HepG2 (cell line): ENCODE data around the gene CHDH.

Source experiments
- CHD4 ChIP-seq: fragments of 200-600 bp; sonication (generic); IDR thresholded peaks from 2 replicates; pipeline ENCODE4 v1.7.0; 2017; ENCODE audit warnings: mild to moderate bottlenecking, low read length, borderline replicate concordance
- JUN ChIP-seq: sonication (generic); formaldehyde crosslinking; IDR thresholded peaks from 2 replicates; pipeline ENCODE4 v1.4.0; 2020; ENCODE audit warnings: mild to moderate bottlenecking, missing genetic modification reagents
- PRPF4 ChIP-seq: fragments of 200-400 bp; formaldehyde crosslinking; IDR thresholded peaks from 2 replicates; pipeline ENCODE4 v1.6.1; 2016; ENCODE audit warnings: low read length, low read depth; ENCODE audit not compliant: poor library complexity, severe bottlenecking
- TP53 ChIP-seq: sonication (generic); formaldehyde crosslinking; conservative IDR thresholded peaks from 2 replicates; pipeline ENCODE4 v1.4.0; 2020; ENCODE audit warnings: missing genetic modification reagents
- YY1 ChIP-seq: IDR thresholded peaks from 2 replicates; pipeline ENCODE4 v1.6.1; 2011; ENCODE audit warnings: low read length, low read depth, moderate library complexity, mild to moderate bottlenecking; ENCODE audit not compliant: insufficient read depth, insufficient replicate concordance
- ZNF24 ChIP-seq: fragments of 450-650 bp; IDR thresholded peaks from 2 replicates; pipeline ENCODE4 v1.6.1; 2017; ENCODE audit warnings: antibody characterized with exemption, mild to moderate bottlenecking
- TF ChIP-seq, protein P1 (sequence below): sonication (generic); formaldehyde crosslinking; IDR thresholded peaks from 2 replicates; pipeline ENCODE4 v1.5.0; 2020; ENCODE audit warnings: mild to moderate bottlenecking, missing genetic modification reagents, moderate library complexity
- TF ChIP-seq, protein P2 (sequence below): sonication (generic); formaldehyde crosslinking; IDR thresholded peaks from 2 replicates; pipeline ENCODE4 v1.4.0; 2020; ENCODE audit warnings: missing genetic modification reagents

DNA sequence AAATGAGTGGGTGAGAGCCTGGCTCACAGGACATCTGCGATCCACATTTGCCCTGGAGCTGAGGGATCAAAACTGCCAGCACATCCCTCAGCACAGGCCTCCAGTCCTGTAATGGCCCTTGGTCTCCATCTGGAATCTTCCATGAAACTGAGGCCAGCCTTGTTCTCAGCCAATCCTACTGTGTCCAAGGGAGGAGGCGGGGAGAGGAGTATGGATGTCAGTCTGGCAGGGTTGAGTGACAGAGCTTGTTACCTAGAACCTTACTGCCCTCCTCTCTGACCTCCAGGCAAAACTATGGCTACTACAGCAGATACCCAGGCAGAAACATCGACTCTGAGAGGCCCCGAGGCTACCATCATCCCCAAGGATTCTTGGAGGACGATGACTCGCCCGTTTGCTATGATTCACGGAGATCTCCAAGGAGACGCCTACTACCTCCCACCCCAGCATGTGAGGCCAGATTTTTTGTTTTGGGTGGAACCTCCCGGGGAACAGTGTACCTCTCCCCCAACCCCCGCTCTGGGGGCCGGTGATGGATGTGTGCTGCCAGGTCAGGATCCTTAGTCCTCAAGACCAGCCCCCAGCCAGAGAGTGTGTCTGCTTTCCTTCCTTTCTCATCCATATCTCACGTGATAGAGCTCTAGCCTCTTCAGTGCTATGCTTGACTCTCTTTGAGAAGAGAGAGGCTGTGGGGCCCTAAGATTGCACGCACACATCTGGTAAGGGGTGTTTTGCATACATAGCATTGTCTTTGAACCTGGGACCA is 41.3 kb downstream of the CHDH start:
- TF ChIP-seq, protein P1, sequence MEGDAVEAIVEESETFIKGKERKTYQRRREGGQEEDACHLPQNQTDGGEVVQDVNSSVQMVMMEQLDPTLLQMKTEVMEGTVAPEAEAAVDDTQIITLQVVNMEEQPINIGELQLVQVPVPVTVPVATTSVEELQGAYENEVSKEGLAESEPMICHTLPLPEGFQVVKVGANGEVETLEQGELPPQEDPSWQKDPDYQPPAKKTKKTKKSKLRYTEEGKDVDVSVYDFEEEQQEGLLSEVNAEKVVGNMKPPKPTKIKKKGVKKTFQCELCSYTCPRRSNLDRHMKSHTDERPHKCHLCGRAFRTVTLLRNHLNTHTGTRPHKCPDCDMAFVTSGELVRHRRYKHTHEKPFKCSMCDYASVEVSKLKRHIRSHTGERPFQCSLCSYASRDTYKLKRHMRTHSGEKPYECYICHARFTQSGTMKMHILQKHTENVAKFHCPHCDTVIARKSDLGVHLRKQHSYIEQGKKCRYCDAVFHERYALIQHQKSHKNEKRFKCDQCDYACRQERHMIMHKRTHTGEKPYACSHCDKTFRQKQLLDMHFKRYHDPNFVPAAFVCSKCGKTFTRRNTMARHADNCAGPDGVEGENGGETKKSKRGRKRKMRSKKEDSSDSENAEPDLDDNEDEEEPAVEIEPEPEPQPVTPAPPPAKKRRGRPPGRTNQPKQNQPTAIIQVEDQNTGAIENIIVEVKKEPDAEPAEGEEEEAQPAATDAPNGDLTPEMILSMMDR (CRISPR knock-in tag), result no peak
- no peak for TF ChIP-seq CHD4
- no peak for TF ChIP-seq YY1
- TF ChIP-seq PRPF4, result no peak
- TF ChIP-seq, protein P2, sequence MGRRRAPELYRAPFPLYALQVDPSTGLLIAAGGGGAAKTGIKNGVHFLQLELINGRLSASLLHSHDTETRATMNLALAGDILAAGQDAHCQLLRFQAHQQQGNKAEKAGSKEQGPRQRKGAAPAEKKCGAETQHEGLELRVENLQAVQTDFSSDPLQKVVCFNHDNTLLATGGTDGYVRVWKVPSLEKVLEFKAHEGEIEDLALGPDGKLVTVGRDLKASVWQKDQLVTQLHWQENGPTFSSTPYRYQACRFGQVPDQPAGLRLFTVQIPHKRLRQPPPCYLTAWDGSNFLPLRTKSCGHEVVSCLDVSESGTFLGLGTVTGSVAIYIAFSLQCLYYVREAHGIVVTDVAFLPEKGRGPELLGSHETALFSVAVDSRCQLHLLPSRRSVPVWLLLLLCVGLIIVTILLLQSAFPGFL, result no peak
- no peak for TF ChIP-seq TP53 (CRISPR knock-in tag)
- TF ChIP-seq ZNF24, result no peak
- TF ChIP-seq JUN (CRISPR knock-in tag), result no peak
